HG02943 (cell line): ENCODE data around the gene LIMA1.
"Not testable (repeated sequence)": the region's sequence is repeated elsewhere in the genome, so short reads cannot be mapped to it uniquely, and the experiment has no call there.

Experiments
- ATAC-seq: cut with Tn5 transposase; IDR thresholded peaks from one replicate; pipeline ENCODE4 v1.9.1; 2021; ENCODE audit warnings: mild to moderate bottlenecking, low read depth, moderate library complexity; ENCODE audit not compliant: unreplicated experiment

The LIMA1 gene

GRCh38 chr12:50154947-50155346 lies 128.4 kb downstream of the LIMA1 start:
- ATAC-seq = not testable (repeated sequence)

GRCh38 chr12:50151047-50151687 lies 132.2 kb downstream of the LIMA1 start:
- no peak for ATAC-seq

GRCh38 chr12:50149311-50149710 lies 134.0 kb downstream of the LIMA1 start:
- ATAC-seq = no peak

GRCh38 chr12:50148011-50148410 lies 135.3 kb downstream of the LIMA1 start:
- not testable (repeated sequence) for ATAC-seq

GRCh38 chr12:50147281-50147680 lies 136.0 kb downstream of the LIMA1 start:
- no peak for ATAC-seq

GRCh38 chr12:50145439-50145838 lies 137.9 kb downstream of the LIMA1 start:
- no peak for ATAC-seq

GRCh38 chr12:50142993-50143392 lies 140.3 kb downstream of the LIMA1 start:
- no peak for ATAC-seq

- no peak for ATAC-seq
Observed at GRCh38 chr12:50132505-50133135, 150.7 kb downstream of the LIMA1 start.

- no peak for ATAC-seq
Observed at GRCh38 chr12:50129290-50129689, 154.0 kb downstream of the LIMA1 start.

- ATAC-seq = no peak
Observed at GRCh38 chr12:50127546-50127945, 155.8 kb downstream of the LIMA1 start.
